Hepatocyte (in vitro differentiated cells): ENCODE results near the gene OSGIN1.

Experiments used
- EZH2phosphoT487 ChIP-seq: fragments of 200-600 bp; sonication (generic); IDR thresholded peaks from one replicate; pipeline ENCODE4 v1.6.1; 2018; ENCODE audit warnings: antibody characterized with exemption, mild to moderate bottlenecking, low read depth, moderate library complexity; ENCODE audit not compliant: unreplicated experiment, severe bottlenecking
- TF ChIP-seq, protein P1 (sequence below): fragments of 200-600 bp; sonication (generic); IDR thresholded peaks from 2 replicates; pipeline ENCODE4 v1.5.1; 2016; ENCODE audit warnings: antibody characterized with exemption, mild to moderate bottlenecking; ENCODE audit not compliant: poor library complexity

DNA sequence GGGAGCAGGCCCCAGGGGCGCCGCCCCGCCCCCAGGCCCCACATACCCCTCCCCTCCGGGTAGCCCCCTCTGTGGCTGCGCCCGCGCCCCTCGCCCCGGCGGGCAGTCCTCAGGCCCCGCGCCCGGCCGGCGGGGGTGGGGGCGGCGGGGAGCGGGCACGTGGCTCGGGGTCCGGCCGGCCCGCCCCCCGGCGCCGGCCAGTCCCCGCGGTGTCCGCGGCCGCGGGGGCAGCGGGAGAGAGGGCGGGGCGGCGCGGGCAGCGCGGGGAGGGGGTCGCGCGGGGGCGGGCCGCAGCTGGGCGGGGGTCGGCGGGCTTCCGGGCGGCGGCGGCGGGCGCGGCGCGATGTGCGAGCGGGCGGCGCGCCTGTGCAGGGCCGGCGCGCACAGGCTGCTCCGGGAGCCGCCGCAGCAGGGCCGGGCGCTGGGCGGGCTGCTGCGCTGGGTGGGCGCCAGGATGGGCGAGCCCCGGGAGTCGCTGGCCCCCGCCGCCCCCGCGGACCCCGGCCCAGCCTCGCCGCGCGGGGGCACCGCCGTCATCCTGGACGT lies 15.3 kb downstream of the OSGIN1 start:
- TF ChIP-seq, protein P1, sequence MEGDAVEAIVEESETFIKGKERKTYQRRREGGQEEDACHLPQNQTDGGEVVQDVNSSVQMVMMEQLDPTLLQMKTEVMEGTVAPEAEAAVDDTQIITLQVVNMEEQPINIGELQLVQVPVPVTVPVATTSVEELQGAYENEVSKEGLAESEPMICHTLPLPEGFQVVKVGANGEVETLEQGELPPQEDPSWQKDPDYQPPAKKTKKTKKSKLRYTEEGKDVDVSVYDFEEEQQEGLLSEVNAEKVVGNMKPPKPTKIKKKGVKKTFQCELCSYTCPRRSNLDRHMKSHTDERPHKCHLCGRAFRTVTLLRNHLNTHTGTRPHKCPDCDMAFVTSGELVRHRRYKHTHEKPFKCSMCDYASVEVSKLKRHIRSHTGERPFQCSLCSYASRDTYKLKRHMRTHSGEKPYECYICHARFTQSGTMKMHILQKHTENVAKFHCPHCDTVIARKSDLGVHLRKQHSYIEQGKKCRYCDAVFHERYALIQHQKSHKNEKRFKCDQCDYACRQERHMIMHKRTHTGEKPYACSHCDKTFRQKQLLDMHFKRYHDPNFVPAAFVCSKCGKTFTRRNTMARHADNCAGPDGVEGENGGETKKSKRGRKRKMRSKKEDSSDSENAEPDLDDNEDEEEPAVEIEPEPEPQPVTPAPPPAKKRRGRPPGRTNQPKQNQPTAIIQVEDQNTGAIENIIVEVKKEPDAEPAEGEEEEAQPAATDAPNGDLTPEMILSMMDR: no peak
- TF ChIP-seq EZH2phosphoT487: no peak
